ELR (cell line): Measurements from ENCODE around the gene FGGY.
A peak's percentile ranks its signal among the peaks of the same experiment; 100 is the strongest.

Experiments used
- DNase-seq: peaks from one replicate; pipeline ENCODE4 v3.0.0-alpha.2; 2015; ENCODE audit warnings: low read depth

The FGGY gene

GRCh38 chr1:59315529-59316463 lies 18.9 kb downstream of the FGGY start:
- DNase-seq, result no peak

DNA sequence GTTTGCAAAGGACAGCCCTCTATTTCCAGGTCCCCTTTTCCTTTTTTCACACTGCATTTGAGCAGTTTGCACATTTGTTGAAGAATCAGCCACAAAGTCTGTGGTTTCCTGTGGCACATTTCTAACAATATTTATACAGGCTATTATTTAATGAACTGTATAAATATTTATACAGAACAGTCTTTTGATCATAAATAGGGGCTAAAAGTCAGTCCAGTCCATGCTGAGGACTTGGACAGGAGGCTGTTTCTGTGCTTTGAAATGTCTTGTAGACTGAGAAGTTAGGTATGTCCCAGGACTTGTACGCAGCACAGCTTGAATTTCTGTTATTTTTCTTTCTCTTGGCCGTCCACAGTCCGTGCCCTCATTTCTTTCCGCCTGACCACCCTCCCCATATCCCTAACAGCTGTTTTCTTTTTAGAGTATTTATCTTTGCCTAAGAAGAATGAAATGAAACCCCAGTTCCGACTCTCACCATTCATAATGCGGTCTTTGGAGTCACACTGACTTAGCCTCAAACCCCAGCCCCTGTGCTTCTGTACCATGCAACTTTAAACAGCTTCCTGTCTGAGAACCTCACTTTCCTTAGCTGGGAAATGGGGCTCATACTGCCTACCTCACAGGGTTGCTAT lies 19.7 kb downstream of the FGGY start:
- DNase-seq, result no peak

GRCh38 chr1:59317343-59317742 lies 20.4 kb downstream of the FGGY start:
- no peak for DNase-seq

GRCh38 chr1:59317780-59318179 lies 20.9 kb downstream of the FGGY start:
- DNase-seq, result no peak

- DNase-seq, result no peak
These were observed 21.5 kb downstream of the FGGY start for GRCh38 chr1:59318271-59318860.

DNA sequence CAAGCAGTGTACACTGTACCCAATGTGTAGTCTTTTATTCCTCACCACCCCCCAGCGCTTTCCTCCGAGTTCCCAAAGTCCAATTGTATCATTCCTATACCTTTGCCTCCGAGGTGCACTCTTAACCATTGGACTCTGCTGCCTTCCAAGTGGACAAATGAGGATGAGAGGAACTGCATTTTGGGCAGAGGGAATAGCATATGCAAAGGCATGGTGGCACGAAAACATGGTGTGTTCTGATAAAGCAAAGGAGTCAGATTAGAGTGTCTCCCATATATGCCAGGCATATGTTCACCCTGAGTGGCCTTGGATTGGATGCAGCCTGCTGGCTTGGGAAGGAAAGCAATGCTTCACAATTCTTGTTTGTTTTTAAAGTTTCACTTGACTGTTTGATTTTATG lies 25.5 kb downstream of the FGGY start:
- DNase-seq, result no peak

- no peak for DNase-seq
These were observed 25.9 kb downstream of the FGGY start for GRCh38 chr1:59322814-59323213.

DNA sequence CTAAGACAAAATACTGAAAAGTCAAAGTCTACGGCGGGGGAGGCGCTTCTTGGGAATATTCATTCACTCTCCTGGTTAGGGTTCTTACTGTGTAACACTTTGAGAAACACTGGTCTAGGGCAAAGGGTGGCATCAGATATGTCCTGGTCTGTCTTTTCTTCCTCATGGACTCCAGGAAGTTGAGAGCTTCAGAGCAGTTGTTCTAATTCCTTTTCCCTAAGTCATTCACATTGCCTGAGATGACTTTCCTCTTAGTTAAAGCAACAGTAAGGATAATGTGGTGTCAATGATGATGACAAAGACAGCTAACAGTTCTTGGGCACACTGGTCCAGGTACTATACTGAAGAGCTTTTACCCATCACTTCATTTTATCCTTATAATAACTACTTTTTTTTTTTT lies 27.0 kb downstream of the FGGY start:
- DNase-seq, result peak; percentile 54

DNA sequence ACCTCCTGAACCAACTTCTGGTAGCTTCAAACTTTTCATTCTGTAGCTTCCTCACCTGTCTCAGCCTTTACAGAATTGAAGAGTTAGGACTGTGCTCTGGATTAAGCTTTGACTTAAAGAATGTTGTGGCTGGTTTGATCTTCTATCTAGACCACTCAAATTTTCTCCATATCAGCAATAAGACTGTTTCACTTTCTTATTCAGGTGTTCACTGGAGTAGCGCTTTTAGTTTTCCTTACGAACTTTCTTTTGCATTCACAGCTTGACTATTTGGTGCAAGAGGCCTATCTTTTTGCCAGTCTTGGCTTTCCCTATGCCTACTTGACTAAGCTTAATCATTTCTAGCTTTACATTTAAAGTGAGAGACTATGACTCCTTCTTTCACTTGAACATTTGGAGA lies 31.5 kb downstream of the FGGY start:
- no peak for DNase-seq

DNA sequence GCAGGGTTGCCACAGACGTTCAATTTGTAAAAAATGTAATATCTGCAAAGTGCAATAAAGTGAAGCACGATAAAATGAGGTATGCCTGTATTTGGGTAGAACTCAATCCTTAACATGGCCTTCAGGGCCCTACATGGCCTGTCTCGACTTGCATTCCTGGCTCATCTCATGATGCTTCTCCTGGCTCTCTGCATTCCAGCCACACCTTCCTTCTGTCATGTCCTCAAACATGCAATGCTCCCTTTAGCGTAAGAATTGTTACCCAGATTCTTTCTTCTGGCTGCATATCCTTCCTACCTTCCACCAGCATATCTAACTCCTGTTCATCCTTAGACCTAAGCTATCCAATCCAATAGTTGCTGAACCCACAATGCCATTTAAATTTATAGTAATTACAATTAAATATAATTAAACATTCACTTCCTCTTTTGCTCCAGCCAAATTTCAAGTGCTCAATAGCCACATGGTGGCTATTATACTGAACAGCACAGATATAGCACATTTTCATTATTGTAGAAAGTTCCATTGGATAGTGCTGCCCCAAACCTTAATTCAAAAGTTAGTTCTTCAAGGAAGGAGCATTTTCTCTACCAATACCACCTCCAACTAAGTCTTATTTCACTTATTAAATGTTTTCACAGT lies 32.6 kb downstream of the FGGY start:
- no peak for DNase-seq

- DNase-seq, result no peak
These were observed 35.1 kb downstream of the FGGY start for GRCh38 chr1:59331686-59332620.

- peak; percentile 84 for DNase-seq
These were observed 36.1 kb downstream of the FGGY start for GRCh38 chr1:59332983-59333382.

DNA sequence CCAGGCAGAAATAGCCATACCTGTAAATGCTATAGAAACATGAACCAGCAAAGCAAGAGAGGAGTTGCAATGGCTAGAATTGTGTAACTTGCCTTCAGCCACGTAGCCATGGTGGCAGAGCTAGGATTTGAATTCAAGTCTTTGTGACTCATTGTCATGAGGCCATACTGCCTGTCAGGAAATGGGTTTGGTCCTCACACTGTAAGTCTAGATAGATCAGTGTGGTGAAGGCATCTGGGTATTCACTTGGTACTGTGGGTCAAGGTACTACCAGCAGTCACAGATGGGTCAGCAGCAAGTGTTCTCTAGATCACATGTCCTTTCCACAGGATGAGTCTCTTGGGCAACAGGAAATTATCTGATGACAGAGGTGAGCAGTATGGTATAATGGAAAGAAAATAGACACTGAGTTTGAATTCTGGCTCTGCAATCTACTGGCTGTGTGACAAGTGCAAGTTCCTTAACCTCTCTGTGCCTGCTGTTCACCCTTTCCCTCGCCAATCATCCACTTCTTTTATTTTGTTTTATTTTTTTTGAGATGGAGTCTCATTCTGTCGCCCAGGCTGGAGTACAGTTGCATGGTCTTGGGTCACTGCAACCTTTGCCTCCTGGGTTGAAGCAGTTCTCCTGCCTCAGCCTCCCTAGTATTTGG lies 36.9 kb downstream of the FGGY start:
- DNase-seq, result peak; percentile 50

DNA sequence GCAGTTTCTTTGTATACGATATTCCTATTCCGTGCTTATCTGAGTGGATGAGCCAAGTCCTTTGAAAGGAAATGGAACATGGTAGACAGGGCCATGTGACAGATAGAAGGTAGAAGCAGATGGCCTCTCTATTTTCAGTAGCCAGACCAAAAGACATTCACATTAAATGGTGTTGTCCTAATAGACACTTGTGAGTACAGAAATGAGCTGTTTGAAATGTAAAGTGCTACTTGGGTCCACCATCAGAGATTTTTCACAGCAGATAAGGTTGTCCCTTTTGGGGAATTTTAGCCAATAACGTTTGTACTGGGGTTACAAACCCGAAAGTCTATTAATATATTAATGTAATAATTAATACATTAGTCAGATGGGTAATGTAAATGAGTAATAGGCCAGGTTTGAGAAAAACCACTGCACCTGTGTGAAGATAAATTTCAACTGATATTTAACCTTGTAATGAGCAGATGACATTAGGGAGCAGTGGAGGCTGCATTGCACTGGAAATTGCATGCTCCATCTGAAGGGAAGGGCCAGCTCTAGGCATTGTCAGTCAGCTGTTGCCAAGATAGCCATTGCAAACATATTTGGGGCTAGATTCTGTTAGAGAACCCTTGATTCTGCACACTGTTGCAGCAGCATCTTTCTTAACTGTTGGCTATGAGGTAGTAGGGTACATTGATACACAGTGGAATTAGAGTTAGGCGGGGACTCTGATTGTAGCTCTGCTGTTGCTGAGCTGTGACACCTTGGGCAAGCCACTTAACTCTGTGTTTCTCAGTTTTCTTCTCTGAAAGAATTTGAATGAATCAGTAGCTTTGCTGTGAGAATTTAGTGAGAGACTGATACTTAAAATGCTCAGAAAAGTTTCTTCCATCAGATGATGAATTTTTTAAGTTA lies 43.8 kb downstream of the FGGY start:
- DNase-seq, result no peak

DNA sequence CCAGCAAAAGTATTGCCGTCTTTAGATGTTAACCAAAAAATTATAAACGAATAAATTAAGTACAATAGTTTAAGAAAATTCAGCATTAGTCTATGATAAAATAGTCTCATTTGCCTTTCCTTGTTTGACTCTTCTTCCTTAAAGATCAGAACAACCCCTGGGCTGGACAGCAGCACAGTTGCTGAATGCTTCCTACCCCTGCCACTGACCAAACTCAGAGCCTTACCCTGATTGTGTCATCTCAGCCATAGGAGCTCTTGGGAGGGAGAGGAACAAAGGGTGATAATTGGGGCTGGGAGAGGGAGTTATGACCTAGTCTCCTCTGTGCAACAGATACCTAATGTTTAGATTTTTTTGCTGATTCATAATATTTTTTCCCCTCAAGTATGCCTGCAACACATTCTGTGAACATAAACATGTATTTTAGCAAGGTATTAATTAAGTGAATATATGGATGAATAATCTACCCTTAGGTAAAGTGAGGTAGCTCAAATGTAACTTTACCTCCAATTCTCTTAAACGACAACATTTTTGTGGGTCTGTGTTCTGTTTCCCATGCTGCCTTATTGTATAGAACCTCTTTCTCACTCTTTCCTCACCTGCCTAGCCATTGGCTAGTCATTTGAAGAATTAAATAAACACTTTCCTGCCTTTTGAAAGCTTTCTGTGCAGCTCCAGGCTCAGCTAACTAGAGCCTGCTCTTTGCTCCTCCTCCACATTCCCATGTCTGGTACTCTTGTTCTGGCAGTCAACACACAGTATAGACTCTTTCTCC lies 46.1 kb downstream of the FGGY start:
- no peak for DNase-seq

GRCh38 chr1:59343576-59343840 lies 46.6 kb downstream of the FGGY start:
- DNase-seq, result no peak

DNA sequence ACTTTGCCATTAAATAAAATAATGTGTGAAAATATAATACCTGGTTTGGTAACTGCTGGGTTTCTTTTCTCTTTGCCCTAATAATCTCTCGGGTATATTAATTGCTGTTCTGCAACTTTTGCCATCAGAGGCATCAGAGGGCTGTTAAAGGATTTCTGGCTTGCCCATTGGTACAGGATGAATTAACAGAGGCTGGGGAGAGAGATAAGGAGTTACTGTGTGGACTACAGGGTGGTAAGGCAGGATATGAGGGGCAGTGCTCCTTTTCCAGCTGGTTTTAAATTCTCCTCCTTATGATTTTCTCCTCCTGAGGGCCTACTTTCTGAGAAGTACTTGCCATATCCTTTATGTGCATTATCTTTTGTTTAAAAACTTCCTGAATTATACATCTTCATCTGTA lies 48.3 kb downstream of the FGGY start:
- no peak for DNase-seq

DNA sequence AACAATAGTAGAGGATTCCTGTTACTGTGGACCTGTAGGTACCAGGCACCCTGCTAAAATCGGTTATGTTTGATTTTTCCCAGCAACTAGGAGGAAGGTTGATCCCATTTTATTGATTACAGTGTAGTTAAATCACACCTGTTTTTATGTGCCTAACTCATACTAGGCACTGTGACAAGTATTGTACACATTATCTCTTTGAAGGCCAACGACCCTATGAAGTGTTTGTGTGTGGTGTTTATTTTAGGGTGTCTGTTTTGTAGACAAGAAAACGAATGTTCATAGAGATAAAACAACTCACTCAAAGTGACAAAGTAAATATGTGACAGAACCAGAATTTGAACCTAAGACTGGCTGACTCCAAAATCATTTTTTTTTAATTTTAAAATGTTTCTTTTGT lies 49.5 kb downstream of the FGGY start:
- DNase-seq, result no peak

GRCh38 chr1:59349101-59349500 lies 52.2 kb downstream of the FGGY start:
- DNase-seq, result no peak
